HFFc6 (cell line): ENCODE results near the gene ARHGAP9. TPM values are rescaled to one million over a fixed set of nuclear protein-coding genes. Genes with fewer than 3 reads are reported as not detected.

Source experiments
- DNase-seq: peaks from one replicate; pipeline ENCODE4 v3.0.0-alpha.2; 2018
- H3K27ac Mint-ChIP-seq: 2 replicates; pipeline ENCODE4 v1.8.0; 2020; ENCODE audit warnings: mild to moderate bottlenecking, mixed read lengths
- H3K27me3 Mint-ChIP-seq: 2 replicates; pipeline ENCODE4 v1.8.0; 2021; ENCODE audit warnings: mild to moderate bottlenecking, moderate library complexity, mixed read lengths; ENCODE audit not compliant: insufficient read depth
- H3K36me3 Mint-ChIP-seq: 2 replicates; pipeline ENCODE4 v1.8.0; 2021; ENCODE audit warnings: low read depth, mixed read lengths
- H3K4me1 Mint-ChIP-seq: 2 replicates; pipeline ENCODE4 v1.8.0; 2020; ENCODE audit warnings: low read depth, mixed read lengths
- H3K4me3 Mint-ChIP-seq: 2 replicates; pipeline ENCODE4 v1.8.0; 2020; ENCODE audit warnings: mild to moderate bottlenecking, moderate library complexity, mixed read lengths
- H3K9me3 Mint-ChIP-seq: 2 replicates; pipeline ENCODE4 v1.8.0; 2020; ENCODE audit warnings: mild to moderate bottlenecking, mixed read lengths
- total RNA-seq, 6 experiments: library from RNA; stranded (reverse); fragmentation: NEBNext Ultra II Directional; extraction: Animal tissue kit (Norgen Biotek cat#: 25700); gene quantifications; 2 replicates in 1 of 6; 3 replicates in 5 of 6; pipeline ENCODE4 v1.2.3, GENCODE V29; 2021
- TF ChIP-seq, protein P1 (sequence below): fragments of 200-600 bp; sonication (generic); IDR thresholded peaks from 2 replicates; pipeline ENCODE4 v1.5.0; 2021; ENCODE audit warnings: antibody characterized with exemption, mild to moderate bottlenecking

ARHGAP9 gene
- total RNA-seq, 6 experiments from 2014 or later, result 0.11 to 0.85 (median 0.21) TPM; not detected in 1

DNA sequence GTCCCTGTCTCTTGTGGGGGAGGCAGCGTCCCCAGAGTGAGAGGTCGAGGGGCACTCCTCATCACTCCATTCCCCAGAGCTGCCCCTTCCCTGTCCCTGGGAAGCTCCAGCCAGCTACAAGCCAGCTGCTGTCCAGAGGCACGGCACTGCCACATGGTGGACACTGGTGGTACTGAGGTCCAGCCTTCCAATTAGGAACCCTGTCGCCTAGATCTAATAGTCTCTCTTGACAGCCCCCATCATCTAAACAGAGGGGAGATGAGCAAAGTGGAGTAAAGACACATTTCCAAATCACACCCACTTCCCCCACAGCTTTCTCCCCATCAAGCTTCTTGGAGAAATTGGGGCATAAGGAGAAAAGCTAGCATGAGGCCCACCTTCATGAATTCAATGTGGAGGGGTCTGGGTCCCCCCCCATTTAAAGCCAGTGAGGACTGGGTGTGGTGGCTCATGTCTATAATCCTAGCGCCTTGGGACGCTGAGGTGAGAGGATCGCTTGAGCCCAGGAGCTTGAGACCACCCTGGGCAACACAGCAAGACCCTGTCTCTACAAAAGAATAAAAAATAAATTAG lies 26.6 kb downstream of the ARHGAP9 start:
- Mint-ChIP-seq H3K27ac (peak overlapping the region; percentile 96), H3K36me3 (no peaks in the 10 kb centered on the region), H3K9me3 (no peaks in the 10 kb centered on the region), H3K27me3 (no peaks in the 10 kb centered on the region; the same call in none of the 2 replicates), H3K4me1 (peaks cover 55% of the 10 kb centered on the region), H3K4me3 (peak overlapping the region; percentile 71)
- TF ChIP-seq, protein P1, sequence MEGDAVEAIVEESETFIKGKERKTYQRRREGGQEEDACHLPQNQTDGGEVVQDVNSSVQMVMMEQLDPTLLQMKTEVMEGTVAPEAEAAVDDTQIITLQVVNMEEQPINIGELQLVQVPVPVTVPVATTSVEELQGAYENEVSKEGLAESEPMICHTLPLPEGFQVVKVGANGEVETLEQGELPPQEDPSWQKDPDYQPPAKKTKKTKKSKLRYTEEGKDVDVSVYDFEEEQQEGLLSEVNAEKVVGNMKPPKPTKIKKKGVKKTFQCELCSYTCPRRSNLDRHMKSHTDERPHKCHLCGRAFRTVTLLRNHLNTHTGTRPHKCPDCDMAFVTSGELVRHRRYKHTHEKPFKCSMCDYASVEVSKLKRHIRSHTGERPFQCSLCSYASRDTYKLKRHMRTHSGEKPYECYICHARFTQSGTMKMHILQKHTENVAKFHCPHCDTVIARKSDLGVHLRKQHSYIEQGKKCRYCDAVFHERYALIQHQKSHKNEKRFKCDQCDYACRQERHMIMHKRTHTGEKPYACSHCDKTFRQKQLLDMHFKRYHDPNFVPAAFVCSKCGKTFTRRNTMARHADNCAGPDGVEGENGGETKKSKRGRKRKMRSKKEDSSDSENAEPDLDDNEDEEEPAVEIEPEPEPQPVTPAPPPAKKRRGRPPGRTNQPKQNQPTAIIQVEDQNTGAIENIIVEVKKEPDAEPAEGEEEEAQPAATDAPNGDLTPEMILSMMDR, result peak; percentile 94
- DNase-seq, result peak; percentile 67

DNA sequence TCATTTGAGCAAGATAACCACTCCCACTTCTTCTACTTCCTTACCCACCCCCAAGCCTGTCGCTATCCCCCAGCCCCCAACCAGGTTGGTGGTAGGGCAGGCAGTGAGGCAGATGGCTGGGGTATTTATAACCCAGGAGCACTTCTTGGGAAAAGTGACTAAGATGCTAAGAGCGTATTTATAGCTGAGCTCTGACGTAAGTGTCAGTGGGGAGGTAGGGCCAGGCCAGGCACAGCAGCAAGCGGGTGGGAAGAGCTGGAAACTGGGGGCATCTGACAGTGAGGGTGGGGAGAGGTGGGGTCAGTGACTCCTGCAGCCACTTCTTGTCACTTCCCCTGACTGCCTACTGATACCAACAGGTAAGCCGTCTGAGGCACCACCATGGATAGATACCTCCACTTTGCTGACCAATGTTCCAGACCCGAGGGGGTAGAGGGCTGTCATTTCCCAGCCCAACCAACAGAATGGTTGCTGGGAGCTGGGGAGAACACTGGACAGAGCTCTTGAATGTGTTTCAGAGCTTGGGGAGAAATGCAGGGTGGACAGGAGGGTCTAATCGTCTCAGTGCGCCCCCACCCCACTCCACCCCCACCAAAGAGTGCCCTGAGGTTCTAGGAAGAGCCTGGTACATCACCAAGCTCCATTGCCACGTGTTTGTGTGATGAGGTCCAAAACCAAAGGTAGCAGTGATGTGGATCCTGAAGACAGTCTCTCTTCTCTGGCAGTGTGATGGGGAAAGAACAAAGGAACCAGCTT lies 27.3 kb downstream of the ARHGAP9 start:
- TF ChIP-seq, protein P1, result no peak
- Mint-ChIP-seq H3K9me3 (no peaks in the 10 kb centered on the region), H3K36me3 (no peaks in the 10 kb centered on the region), H3K27ac (peak overlapping the region; percentile 96), H3K4me3 (peak overlapping the region; percentile 71), H3K27me3 (no peaks in the 10 kb centered on the region; the same call in none of the 2 replicates), H3K4me1 (peaks cover 48% of the 10 kb centered on the region)
- peak; percentile 84 for DNase-seq

DNA sequence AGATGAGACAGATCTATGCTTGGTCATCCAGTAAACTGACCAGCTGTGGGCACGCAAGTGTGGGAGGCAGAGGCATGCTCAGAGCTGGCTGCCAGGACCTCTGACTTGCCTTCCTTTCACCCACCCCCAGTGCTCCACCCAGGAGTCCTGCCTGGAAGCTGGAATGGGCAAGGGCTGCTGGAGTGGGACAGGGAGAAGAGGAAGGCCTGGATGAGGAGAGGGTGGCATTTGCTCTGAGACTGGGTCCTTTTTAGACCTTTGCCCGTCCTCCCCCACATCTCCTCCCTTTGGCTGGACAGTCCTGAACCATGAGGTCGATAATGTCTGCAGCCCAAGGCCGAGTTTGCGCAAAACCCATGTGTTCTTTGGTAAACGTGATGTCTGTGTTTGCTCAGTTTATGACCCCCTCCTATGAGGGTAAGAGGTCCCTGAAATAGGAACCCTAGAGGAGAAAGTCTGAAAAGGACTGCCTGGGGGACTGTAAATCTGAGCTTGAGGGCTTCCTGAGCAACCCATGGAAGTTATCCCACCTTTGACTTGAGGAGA lies 28.4 kb downstream of the ARHGAP9 start:
- no peaks in the 10 kb centered on the region for H3K36me3 Mint-ChIP-seq
- DNase-seq, result no peak
- TF ChIP-seq, protein P1, result no peak

DNA sequence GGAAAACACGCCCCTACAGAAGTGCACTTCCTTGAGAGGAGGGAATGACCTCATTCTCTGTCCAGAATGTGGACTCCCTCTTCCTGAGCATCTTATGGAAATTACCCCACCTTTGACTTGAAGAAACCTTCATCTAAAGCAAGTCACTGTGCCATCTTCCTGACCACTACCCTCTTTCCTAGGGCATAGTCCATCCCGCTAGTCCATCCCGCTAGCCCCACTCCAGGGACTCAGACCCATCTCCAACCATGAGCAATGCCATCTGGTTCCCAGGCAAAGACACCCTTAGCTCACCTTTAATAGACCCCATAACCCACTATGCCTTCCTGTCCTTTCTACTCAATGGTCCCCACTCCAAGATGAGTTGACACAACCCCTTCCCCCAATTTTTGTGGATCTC lies 29.6 kb downstream of the ARHGAP9 start:
- no peak overlapping the region for H3K27ac Mint-ChIP-seq
- TF ChIP-seq, protein P1, result no peak
- no peaks in the 10 kb centered on the region for H3K36me3 Mint-ChIP-seq
- H3K4me1 Mint-ChIP-seq, result peaks cover 34% of the 10 kb centered on the region
- no peak overlapping the region for H3K4me3 Mint-ChIP-seq
- H3K27me3 Mint-ChIP-seq, result no peaks in the 10 kb centered on the region; the same call in 1 of the 2 replicates
- H3K9me3 Mint-ChIP-seq, result no peaks in the 10 kb centered on the region
- no peak for DNase-seq

More for the DNA sequence above, 28.4 kb downstream of the ARHGAP9 start:
- Mint-ChIP-seq H3K4me3 (no peak overlapping the region), H3K27ac (peak overlapping the region; percentile 96; the same call in 1 of the 2 replicates), H3K27me3 (no peaks in the 10 kb centered on the region; the same call in none of the 2 replicates), H3K9me3 (no peaks in the 10 kb centered on the region), H3K4me1 (peaks cover 46% of the 10 kb centered on the region)

DNA sequence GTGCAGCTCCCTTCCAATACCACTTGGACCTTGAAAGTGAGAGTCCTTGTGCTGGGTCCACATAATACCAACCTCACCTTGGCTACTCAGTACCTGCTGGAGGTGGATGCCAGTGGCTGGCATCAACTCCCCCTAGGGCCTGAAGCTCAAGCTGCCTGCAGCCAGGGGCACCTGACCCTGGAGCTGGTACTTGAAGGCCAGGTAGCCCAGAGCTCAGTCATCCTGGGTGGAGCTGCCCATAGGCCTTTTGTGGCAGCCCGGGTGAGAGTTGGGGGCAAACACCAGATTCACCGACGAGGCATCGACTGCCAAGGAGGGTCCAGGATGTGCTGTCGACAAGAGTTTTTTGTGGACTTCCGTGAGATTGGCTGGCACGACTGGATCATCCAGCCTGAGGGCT lies 30.3 kb downstream of the ARHGAP9 start:
- no peak overlapping the region for H3K4me3 Mint-ChIP-seq
- no peaks in the 10 kb centered on the region; the same call in 1 of the 2 replicates for H3K27me3 Mint-ChIP-seq
- no peaks in the 10 kb centered on the region for H3K36me3 Mint-ChIP-seq
- TF ChIP-seq, protein P1, result no peak
- H3K9me3 Mint-ChIP-seq, result no peaks in the 10 kb centered on the region
- DNase-seq, result no peak
- H3K4me1 Mint-ChIP-seq, result peaks cover 27% of the 10 kb centered on the region
- H3K27ac Mint-ChIP-seq, result no peak overlapping the region
